Fibroblast of lung (primary cell): Measurements from ENCODE around the gene IL2RA. TPM values are rescaled to one million over a fixed set of nuclear protein-coding genes. Genes with fewer than 3 reads are reported as not detected.

Source experiments
- DNase-seq, 2 donors: peaks; one replicate each; pipeline versions ENCODE4 v3.0.0 to v3.0.0-alpha.2; 2010; ENCODE audit warnings: low read depth in 2 of 2
- H2AFZ ChIP-seq: 2 replicates; pipeline ENCODE4 v1.5.1; 2012; ENCODE audit warnings: low read length, control low read depth, inconsistent platforms
- H3K27ac ChIP-seq: 2 replicates; pipeline ENCODE4 v1.5.1; 2011; ENCODE audit warnings: low read length, control low read depth; ENCODE audit not compliant: insufficient read depth
- H3K27me3 ChIP-seq: 2 replicates; pipeline ENCODE4 v1.5.1; 2011; ENCODE audit warnings: mild to moderate bottlenecking, low read length; ENCODE audit not compliant: control insufficient read depth, insufficient read depth
- H3K36me3 ChIP-seq: 2 replicates; pipeline ENCODE4 v1.5.1; 2011; ENCODE audit warnings: low read length; ENCODE audit not compliant: control insufficient read depth, insufficient read depth
- H3K4me1 ChIP-seq: 2 replicates; pipeline ENCODE4 v1.5.1; 2011; ENCODE audit warnings: low read length; ENCODE audit not compliant: control insufficient read depth, insufficient read depth; ENCODE audit errors: extremely low read depth
- H3K4me2 ChIP-seq: 2 replicates; pipeline ENCODE4 v1.5.1; 2011; ENCODE audit warnings: low read length, control low read depth; ENCODE audit not compliant: insufficient read depth; ENCODE audit errors: extremely low read depth
- H3K4me3 ChIP-seq, 4 experiments: fragments of 200-600 bp in 1 of 4; sonication (generic) in 1 of 4; replicated peaks in 1 of 4; 2 replicates each; pipeline ENCODE4 v1.5.1; 2011 to 2016; ENCODE audit warnings: low read length in 4 of 4, low read depth in 3 of 4, mild to moderate bottlenecking in 3 of 4, control low read depth in 2 of 4, inconsistent platforms in 1 of 4, mixed read lengths in 1 of 4; ENCODE audit not compliant: insufficient read depth in 1 of 4; ENCODE audit errors: control extremely low read depth in 1 of 4
- H3K79me2 ChIP-seq: 2 replicates; pipeline ENCODE4 v1.5.1; 2012; ENCODE audit warnings: mild to moderate bottlenecking, low read length, inconsistent platforms; ENCODE audit not compliant: control insufficient read depth, insufficient read depth
- H3K9ac ChIP-seq: 2 replicates; pipeline ENCODE4 v1.5.1; 2011; ENCODE audit warnings: mild to moderate bottlenecking, low read length, control low read depth; ENCODE audit not compliant: insufficient read depth
- H3K9me3 ChIP-seq: 2 replicates; pipeline ENCODE4 v1.5.1; 2012; ENCODE audit warnings: low read depth, low read length; ENCODE audit not compliant: control insufficient read depth, insufficient read depth
- H4K20me1 ChIP-seq: 2 replicates; pipeline ENCODE4 v1.5.1; 2011; ENCODE audit warnings: low read length; ENCODE audit not compliant: control insufficient read depth, insufficient read depth; ENCODE audit errors: extremely low read depth
- EZH2 ChIP-seq: IDR thresholded peaks from 2 replicates; pipeline ENCODE4 v1.5.1; 2012; ENCODE audit warnings: low read length, control low read depth, mild to moderate bottlenecking; ENCODE audit errors: missing control alignments
- polyA plus RNA-seq, 2 donors: library from polyadenylated mRNA; depleted of rRNA in 1 of 2; stranded (reverse) in 1 of 2; unstranded in 1 of 2; fragments of >200 nt; gene quantifications; 2 replicates each; pipeline ENCODE4 v1.2.1, GENCODE V29; 2011 to 2012; ENCODE audit warnings: missing spikeins in 1 of 2
- total RNA-seq: library from RNA; depleted of rRNA; stranded (reverse); fragments of >200 nt; gene quantifications from 2 replicates; pipeline ENCODE4 v1.2.1, GENCODE V29; 2014
- TF ChIP-seq, protein P1 (sequence below), 2 donors: IDR thresholded peaks in 1 of 2; conservative IDR thresholded peaks in 1 of 2; 1 replicate in 1 of 2; 2 replicates in 1 of 2; pipeline ENCODE4 v1.5.1; 2011 to 2012; ENCODE audit warnings: low read length in 2 of 2, control low read depth in 1 of 2, inconsistent platforms in 1 of 2, low read depth in 1 of 2, mild to moderate bottlenecking in 1 of 2

Gene IL2RA
- total and polyA plus RNA-seq, 2 donors (not counting 1 experiment from before 2014, with no cell fraction given): not detected

DNA sequence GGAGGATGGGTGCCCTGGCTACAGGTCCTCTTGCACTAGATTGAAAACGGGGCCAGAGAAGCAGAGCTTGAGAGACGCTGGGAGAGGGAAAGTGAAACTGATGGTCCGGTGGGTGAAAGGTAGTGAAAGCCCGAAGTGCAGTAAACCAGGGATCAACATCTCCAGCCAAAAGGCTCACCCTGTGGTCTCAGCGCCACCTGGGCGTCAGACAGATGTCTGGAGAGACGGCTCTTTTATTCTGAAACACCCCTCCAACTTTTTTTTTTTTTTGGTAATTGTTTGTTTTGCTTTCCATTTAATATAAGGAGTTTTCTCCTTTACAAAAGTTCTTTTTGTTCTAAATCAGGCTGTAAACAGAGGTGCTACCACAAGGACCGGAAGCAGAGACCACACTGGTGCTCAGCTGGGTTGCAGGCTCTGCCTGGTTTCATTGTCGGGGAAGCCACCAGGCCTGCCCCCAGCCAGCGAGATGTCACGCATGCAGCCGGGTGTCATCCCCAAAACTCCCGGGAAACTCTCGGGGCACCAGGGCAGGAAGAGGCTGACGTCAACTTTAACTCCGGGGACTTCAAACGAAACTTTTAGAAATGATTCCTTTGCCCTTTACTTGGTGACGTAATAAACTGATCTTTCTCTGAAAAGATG lies 11.2 kb downstream of the IL2RA start:
- peaks cover 5% of the 10 kb centered on the region for H3K27me3 ChIP-seq
- no peak for TF ChIP-seq EZH2
- TF ChIP-seq, protein P1, sequence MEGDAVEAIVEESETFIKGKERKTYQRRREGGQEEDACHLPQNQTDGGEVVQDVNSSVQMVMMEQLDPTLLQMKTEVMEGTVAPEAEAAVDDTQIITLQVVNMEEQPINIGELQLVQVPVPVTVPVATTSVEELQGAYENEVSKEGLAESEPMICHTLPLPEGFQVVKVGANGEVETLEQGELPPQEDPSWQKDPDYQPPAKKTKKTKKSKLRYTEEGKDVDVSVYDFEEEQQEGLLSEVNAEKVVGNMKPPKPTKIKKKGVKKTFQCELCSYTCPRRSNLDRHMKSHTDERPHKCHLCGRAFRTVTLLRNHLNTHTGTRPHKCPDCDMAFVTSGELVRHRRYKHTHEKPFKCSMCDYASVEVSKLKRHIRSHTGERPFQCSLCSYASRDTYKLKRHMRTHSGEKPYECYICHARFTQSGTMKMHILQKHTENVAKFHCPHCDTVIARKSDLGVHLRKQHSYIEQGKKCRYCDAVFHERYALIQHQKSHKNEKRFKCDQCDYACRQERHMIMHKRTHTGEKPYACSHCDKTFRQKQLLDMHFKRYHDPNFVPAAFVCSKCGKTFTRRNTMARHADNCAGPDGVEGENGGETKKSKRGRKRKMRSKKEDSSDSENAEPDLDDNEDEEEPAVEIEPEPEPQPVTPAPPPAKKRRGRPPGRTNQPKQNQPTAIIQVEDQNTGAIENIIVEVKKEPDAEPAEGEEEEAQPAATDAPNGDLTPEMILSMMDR (conservative IDR thresholded peaks at IDR 0.05 in 1 of 2, IDR thresholded peaks at IDR 0.05 in 1 of 2; ENCODE audit: low read depth in 1 of 2, low read length in 2 of 2): peak in 1 of 2 donors; percentile 33
- peak overlapping the region; percentile 45 to 60 (median 51) for H3K4me3 ChIP-seq
- peak overlapping the region; percentile 74 for H3K4me2 ChIP-seq
- H3K36me3 ChIP-seq: no peaks in the 10 kb centered on the region
- H3K79me2 ChIP-seq: no peaks in the 10 kb centered on the region
- H2AFZ ChIP-seq: peak overlapping the region; percentile 88
- no peaks in the 10 kb centered on the region for H4K20me1 ChIP-seq
- H3K4me1 ChIP-seq: no peaks in the 10 kb centered on the region
- H3K9me3 ChIP-seq: no peaks in the 10 kb centered on the region
- peak in 1 of 2 donors; percentile 71 for DNase-seq
- H3K27ac ChIP-seq: no peak overlapping the region
- peak overlapping the region; percentile 18 for H3K9ac ChIP-seq

- Histone ChIP-seq H4K20me1 (no peaks in the 10 kb centered on the region), H3K9me3 (no peaks in the 10 kb centered on the region), H3K4me3 (no peak overlapping the region), H3K4me2 (no peak overlapping the region), H3K79me2 (no peaks in the 10 kb centered on the region), H2AFZ (no peak overlapping the region), H3K27me3 (peaks cover 7% of the 10 kb centered on the region), H3K4me1 (no peaks in the 10 kb centered on the region), H3K9ac (no peak overlapping the region), H3K36me3 (no peaks in the 10 kb centered on the region), H3K27ac (no peak overlapping the region)
- TF ChIP-seq, protein P1 (conservative IDR thresholded peaks at IDR 0.05 in 1 of 2, IDR thresholded peaks at IDR 0.05 in 1 of 2; ENCODE audit: low read depth in 1 of 2, low read length in 2 of 2): no peak
- TF ChIP-seq EZH2: no peak
- DNase-seq: no peak
These were observed 13.2 kb downstream of the IL2RA start for GRCh38 chr10:6049031-6049400.

GRCh38 chr10:6048281-6049030 lies 13.7 kb downstream of the IL2RA start:
- Histone ChIP-seq H3K4me1 (no peaks in the 10 kb centered on the region), H3K9me3 (no peaks in the 10 kb centered on the region), H2AFZ (no peak overlapping the region), H3K36me3 (no peaks in the 10 kb centered on the region), H3K27ac (no peak overlapping the region), H3K79me2 (no peaks in the 10 kb centered on the region), H4K20me1 (no peaks in the 10 kb centered on the region), H3K4me3 (no peak overlapping the region), H3K4me2 (no peak overlapping the region), H3K9ac (no peak overlapping the region), H3K27me3 (peaks cover 9% of the 10 kb centered on the region)
- no peak for TF ChIP-seq EZH2
- TF ChIP-seq, protein P1 (conservative IDR thresholded peaks at IDR 0.05 in 1 of 2, IDR thresholded peaks at IDR 0.05 in 1 of 2; ENCODE audit: low read depth in 1 of 2, low read length in 2 of 2): no peak
- no peak for DNase-seq
